ENCODE results near the gene WDFY4.

The WDFY4 gene

DNA sequence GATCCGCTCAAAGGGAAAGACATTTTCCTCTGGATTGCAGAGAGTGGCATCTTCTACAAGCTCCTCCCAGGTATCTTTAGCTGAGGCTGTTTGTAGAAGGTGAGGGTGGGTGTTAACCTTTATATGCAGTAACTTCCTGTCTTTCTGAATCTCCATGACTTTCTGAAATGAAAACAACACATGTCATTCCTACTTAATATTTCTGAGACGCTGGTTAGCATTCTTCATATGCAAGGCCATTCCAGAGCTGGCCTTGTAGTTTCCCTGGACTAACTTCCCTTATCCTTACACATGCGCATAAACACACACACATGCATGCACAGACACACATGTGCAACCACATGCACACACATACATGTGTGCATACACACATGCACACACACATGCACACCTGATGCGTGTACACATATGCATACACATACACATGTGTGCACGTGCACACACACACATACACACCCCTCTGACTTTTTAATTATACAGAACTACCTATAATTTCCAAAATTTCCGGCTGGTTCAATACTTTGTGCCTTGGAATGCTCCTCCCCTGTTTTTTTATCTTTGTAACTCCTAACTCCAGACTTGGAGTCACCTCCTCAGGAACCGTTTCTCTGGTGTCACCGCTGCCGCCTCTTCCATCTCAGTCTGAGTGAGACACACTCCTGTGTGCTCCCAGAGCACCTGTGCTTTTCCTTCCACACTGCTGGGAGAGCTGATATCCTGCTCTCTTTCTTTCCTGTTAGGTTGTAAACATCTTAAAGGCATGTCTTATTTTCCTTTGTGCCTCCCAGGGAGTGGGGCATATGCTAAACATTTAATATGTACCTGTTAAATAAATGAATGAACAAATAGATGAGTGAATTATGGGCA is 199.7 kb downstream of the WDFY4 start:
- TF ChIP-seq CTCF (IDR thresholded peaks at IDR 0.05; ENCODE audit: borderline replicate concordance, insufficient read depth, low read depth, low read length) = no peak
- no peak overlapping the region for H3K4me3 ChIP-seq (ENCODE audit: low read depth, low read length)

DNA sequence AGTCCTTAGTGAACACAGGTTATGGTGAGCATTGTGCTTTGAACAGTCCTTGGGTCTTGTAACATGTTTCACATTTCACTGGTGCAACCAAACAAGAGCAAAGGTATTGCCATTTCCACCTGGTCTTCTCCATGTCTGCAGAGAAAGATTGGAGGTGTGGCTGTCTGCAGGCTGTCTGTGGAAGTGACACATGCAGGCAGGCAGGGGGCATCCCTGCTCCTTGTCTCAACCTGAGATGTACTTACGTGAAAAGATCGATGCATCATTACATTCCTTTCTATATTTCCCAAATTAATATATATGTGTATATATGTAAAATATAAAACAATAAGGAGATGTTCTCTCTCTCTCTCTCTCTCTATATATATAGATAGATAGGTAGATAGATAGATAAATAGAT is 200.7 kb downstream of the WDFY4 start:
- H3K4me3 ChIP-seq (ENCODE audit: low read depth, low read length) = no peak overlapping the region
- TF ChIP-seq CTCF (IDR thresholded peaks at IDR 0.05; ENCODE audit: borderline replicate concordance, insufficient read depth, low read depth, low read length) = 0 out of 2 replicates have a peak, but pooled peaks have one; percentile 12

GRCh38 chr10:48887982-48888381 is 203.3 kb downstream of the WDFY4 start:
- H3K4me3 ChIP-seq (ENCODE audit: low read depth, low read length) = no peak overlapping the region
- TF ChIP-seq CTCF (IDR thresholded peaks at IDR 0.05; ENCODE audit: borderline replicate concordance, insufficient read depth, low read depth, low read length) = no peak

- no peak for TF ChIP-seq CTCF (IDR thresholded peaks at IDR 0.05; ENCODE audit: borderline replicate concordance, insufficient read depth, low read depth, low read length)
- no peak overlapping the region for H3K4me3 ChIP-seq (ENCODE audit: low read depth, low read length)
Measured at GRCh38 chr10:48890888-48891850, 206.5 kb downstream of the WDFY4 start.

GRCh38 chr10:48894911-48895802 is 210.5 kb downstream of the WDFY4 start:
- no peak for TF ChIP-seq CTCF (IDR thresholded peaks at IDR 0.05; ENCODE audit: borderline replicate concordance, insufficient read depth, low read depth, low read length)
- no peak overlapping the region for H3K4me3 ChIP-seq (ENCODE audit: low read depth, low read length)

DNA sequence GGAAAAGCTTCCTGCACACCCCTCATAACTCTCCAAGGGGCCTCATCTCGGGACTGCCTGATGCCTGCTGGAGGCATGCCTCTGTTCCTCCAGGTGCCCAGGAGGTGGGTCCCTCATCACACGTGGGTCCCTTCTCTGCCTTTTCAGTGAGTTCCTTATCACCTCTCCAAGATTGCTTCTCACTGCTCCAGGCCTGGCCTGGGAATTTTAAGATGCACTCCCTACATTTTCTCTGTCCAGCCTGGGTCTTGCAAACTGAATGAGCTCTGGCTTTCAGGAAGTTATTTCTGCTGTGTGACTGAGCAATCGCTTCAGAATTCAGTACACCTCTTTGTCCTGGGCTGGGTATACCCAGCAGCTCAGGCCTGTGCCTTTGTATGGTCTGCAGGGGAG is 211.1 kb downstream of the WDFY4 start:
- TF ChIP-seq CTCF (IDR thresholded peaks at IDR 0.05; ENCODE audit: borderline replicate concordance, insufficient read depth, low read depth, low read length) = no peak

More for the DNA sequence above, 211.1 kb downstream of the WDFY4 start:
- no peak overlapping the region for H3K4me3 ChIP-seq (ENCODE audit: low read depth, low read length)

Measured in GM12875 (cell line).